Umbilical cord (tissue), 2 donors: ENCODE measurements around the gene CNPY4. TPM values are rescaled to one million over a fixed set of nuclear protein-coding genes. Genes with fewer than 3 reads are reported as not detected.
"Not testable (repeated sequence)": the region's sequence is repeated elsewhere in the genome, so short reads cannot be mapped to it uniquely, and the experiment has no call there.

Experiments used
- DNase-seq: peaks from one replicate; pipeline ENCODE4 v3.0.0-alpha.2; 2015; ENCODE audit warnings: low spot score
- total RNA-seq: library from RNA; depleted of rRNA; stranded (reverse); fragments of >200 nt; gene quantifications from one replicate; pipeline ENCODE4 v1.2.3, GENCODE V29; 2014; ENCODE audit warnings: low replicate concordance; ENCODE audit not compliant: insufficient read depth

CNPY4 gene
- total RNA-seq, 1 donor from 2014 or later, result 33.0 TPM

DNA sequence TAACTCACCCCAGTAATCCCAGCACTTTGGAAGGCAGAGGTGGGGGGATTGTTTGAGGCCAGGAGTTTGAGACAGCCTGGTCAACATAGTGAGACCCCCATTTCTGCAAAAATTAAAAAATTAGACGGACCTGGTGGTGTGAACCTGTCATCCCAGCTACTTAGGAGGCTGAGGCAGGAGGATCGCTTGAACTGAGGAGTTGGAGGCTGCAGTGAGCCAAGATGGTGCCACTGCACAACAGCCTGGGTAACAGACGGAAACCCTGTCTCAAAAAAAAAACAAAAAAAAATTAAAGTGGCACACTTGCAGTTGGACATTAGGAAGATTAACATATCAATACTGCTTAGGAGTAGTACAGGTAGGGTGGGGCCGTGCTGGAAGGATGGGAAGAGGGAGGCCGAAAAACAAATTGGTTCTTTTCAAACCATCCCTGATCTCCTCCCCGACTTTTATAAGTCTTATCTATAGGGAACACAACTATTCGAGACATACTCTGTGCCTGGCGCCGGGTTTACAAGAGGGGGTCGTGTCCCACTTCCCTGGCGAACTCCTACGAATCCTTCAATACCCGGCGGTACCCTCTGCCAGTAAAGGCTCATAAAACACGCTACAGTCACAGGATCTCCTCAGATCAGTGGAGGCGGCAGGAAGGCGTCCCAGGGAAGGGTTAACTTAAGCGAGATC lies 904 bp upstream of the CNPY4 start:
- DNase-seq, result no peak

DNA sequence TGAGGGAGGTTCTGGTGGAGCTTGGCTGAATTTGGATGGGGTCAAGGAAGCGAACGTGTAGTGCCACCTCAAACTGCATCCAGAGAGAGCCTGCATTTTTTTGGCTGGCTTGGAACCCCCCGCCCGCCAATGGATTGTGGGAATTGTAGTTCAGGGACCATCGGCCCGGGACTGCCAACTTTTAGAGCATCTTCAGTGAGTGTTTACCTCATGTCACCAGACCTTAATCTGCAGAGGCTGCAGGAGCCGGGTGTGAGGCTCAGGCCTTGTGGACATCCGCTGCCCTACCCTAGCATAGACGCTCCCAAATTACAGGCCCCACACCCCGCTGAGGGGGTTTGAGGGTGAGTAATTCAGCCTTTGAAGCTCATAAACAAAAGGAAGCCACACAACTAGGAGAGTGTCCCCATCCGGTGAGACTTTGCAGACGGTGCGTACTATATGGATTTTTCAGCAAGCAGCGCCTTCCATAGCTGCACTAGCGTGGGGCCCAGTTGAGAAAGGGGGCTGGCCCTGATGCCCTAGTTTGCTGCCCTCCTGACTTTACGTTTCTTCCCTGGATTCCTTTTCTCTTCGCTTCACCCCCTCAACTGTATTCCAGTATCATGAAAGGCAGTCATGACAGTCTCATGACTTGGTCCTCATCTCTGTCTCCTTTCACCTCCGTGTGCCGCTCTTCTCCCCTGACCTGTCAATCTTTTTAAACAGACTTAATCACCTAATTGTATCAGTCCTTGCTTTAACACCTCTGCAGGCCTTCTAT lies 717 bp downstream of the CNPY4 start:
- DNase-seq, result peak; percentile 84

DNA sequence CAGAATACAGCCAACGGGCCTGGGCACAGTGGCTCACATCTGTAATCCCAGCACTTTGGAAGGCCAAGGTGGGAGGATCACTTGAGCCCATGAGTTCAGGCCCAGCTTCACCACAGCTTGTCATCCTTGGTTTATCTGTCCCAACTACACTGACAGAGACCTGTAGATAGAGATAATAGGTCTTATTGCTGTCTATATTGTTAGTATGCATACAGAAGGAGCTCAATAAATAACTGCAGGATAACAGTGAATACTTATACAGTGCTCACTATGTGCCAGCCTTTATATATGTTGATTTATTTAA lies 1.3 kb downstream of the CNPY4 start:
- no peak for DNase-seq

DNA sequence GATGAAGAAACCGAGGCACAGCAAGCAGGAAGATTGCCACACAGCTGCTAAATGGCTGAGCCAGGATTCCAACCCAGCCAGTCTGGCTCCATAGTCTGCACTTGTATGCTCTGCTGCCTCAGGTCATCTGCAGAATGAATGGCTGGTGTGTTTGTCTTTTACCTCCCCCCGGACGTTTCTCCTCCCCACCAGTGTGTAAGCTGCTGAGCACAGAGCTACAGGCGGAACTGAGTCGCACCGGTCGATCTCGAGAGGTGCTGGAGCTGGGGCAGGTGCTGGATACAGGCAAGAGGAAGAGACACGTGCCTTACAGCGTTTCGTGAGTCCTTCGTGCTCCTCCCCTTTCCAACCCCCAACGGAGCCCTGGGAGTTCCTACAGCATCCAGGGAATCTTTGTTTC lies 2.6 kb downstream of the CNPY4 start:
- no peak for DNase-seq

DNA sequence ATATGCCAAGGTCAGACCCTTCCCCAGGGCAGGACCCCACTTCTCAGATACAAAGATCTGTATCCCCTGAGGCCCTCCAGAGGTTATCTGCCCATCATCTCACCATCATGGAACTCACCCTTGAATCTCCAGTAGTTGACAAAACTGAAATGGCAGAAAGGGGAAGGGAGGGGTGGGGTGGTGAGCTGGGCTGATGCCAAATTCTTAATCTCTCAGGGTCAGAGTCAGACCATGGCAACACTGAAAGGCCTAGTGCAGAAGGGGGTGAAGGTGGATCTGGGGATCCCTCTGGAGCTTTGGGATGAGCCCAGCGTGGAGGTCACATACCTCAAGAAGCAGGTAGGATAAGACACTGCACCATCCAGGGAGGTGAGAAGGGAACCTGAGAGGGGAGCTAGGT lies 3.1 kb downstream of the CNPY4 start:
- no peak for DNase-seq

DNA sequence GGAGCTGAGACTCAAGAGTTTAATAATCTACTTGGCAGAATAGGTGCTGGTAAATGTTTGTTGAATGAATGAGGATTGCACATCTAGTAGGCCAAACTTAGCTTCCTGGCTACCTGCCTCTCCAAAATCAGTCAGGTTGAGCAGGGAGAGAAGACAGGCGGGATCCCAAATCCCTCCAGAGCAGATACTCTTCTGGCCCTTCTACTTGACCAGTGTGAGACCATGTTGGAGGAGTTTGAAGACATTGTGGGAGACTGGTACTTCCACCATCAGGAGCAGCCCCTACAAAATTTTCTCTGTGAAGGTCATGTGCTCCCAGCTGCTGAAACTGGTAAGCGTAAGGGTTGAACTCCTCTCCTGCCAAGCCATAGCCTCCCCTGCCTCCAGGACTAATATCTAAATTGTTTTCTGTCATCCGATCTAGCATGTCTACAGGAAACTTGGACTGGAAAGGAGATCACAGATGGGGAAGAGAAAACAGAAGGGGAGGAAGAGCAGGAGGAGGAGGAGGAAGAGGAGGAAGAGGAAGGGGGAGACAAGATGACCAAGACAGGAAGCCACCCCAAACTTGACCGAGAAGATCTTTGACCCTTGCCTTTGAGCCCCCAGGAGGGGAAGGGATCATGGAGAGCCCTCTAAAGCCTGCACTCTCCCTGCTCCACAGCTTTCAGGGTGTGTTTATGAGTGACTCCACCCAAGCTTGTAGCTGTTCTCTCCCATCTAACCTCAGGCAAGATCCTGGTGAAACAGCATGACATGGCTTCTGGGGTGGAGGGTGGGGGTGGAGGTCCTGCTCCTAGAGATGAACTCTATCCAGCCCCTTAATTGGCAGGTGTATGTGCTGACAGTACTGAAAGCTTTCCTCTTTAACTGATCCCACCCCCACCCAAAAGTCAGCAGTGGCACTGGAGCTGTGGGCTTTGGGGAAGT lies 5.1 kb downstream of the CNPY4 start:
- no peak for DNase-seq

DNA sequence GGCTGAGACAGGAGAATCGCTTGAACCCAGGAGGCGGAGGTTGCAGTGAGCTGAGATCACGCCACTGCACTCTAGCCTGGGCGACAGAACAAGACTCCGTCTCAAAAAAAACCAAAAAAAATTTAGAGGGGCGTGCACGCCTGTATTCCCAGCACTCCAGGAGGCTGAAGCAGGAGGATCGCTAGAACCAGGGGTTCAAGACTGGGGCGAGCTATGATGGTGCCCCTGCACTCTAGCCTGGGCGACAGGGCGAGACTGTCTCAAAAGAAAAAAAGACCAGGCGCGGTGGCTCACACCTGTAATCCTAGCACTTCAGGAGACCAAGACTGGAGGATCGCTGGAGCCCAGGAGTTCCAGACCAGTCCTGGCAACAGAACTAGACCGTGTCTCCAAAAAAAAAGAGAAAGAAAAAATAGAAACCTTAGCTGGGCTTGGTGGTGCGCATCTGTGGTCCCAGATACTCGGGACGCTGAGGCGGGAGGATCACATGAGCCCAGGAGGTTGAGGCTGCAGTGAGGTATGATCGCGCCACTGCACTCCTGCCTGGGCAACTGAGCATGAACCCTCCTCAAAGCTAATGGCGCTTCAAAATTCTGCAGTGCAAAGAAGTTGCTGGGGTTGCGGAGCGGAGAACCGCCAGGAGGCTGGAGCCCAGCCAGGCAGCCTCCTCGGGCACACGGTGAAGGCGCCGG lies 7.0 kb downstream of the CNPY4 start:
- no peak for DNase-seq

DNA sequence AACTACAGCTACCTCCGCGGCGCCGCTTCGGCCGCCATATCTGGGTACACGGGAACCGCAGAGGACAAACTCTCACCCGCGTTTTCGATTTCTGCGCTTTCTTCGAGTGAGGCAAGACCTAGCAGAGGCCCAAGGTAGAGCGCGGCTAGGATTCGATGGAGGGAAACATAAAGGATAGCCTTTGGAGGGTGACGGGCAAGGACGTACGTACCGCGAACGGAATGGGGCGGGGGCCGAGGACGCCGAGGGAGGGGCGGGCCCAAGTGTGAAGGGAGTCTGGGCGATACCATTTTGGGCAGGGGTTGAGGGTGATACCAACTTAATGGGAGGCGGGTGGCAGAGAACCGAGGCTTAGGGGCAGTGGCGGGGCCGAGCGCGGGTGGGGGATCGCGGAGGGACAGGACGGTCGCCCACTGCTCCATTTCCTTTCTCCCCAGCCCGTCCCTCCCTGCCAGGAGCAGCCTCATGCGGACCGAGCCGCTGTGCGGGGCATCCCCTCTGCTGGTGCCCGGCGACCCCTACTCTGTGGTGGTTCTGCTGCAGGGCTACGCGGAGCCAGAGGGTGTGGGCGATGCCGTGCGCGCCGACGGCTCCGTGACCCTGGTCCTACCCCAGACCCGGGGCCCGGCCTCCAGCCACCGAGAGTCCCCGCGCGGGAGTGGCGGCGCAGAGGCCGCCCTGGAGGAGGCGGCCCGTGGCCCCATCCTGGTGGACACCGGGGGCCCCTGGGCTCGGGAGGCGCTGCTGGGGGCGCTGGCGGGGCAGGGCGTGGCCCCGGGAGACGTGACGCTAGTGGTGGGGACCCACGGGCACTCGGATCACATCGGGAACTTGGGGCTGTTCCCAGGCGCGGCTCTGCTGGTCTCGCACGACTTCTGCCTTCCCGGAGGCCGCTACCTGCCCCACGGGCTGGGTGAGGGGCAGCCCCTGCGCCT lies 7.8 kb downstream of the CNPY4 start, which contains the start of gene MBLAC1:
MBLAC1 (plus strand) TSS at position 37 of the 935 bp plus-strand sequence; CDS start at position 466, 429 bp downstream.
- DNase-seq, result peak; percentile 96

DNA sequence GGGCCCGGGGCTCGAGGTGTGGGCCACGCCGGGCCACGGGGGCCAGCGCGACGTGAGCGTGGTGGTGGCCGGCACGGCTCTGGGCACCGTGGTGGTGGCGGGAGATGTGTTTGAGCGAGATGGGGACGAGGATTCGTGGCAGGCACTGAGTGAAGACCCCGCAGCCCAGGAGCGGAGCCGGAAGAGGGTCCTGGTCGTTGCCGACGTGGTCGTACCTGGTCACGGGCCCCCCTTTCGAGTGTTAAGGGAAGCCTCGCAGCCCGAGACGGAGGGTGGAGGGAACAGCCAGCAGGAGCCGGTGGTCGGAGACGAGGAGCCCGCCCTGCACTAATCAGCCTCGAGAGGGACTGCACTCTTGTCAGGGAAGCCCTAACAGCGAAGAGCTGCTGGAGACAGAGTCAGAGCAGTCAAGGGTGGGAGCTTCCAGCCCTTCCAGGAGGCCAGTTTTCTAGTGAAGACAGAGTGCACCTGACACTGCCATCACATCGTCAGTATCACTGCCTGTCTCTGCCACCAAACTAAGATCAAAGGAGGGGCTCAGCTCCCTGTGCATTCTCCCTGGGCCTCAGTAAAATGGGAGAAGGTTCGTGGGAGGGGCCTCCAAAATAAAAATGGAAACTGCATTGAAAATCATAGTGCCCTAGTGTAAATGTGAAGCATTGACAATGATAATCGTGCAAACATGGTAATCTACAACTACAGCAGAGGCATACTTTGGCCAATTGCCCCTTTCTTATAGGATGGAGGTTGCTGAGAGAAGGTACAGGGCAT lies 8.6 kb downstream of the CNPY4 start:
- DNase-seq, result peak; percentile 41

DNA sequence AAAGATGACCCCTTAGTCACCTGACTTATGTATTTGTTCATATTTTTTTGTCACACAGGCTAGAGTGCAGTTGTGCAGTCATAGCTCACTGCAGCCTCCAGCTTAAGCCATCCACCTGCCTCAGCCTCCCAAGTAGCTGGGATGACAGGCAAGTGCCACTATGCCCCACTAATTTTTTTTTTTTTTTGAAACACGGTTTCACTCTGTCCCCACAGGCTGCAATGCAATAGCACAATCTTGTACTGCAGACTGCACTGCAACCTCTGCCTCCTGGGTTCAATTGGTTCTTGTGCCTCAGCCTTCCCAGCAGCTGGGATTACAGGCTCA lies 9.2 kb downstream of the CNPY4 start:
- DNase-seq, result no peak

DNA sequence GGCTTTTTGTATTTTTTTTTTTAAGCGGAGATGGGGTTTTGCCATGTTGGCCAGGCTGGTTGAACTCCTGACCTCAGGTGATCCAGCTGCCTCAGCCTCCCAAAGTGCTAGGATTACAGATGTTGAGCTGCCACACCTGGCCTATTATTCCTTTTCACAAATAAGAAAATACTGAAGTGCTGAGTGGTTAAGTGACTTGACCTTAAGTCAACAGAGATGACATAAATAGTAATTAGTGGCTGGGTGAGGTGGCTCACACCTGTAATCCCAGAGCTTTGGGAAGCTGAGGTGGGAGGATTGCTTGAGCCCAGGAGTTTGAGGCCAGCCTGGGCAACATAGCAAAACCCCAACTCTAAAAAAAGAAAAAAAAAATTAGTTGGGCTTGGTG lies 10.8 kb downstream of the CNPY4 start:
- DNase-seq, result not testable (repeated sequence)

DNA sequence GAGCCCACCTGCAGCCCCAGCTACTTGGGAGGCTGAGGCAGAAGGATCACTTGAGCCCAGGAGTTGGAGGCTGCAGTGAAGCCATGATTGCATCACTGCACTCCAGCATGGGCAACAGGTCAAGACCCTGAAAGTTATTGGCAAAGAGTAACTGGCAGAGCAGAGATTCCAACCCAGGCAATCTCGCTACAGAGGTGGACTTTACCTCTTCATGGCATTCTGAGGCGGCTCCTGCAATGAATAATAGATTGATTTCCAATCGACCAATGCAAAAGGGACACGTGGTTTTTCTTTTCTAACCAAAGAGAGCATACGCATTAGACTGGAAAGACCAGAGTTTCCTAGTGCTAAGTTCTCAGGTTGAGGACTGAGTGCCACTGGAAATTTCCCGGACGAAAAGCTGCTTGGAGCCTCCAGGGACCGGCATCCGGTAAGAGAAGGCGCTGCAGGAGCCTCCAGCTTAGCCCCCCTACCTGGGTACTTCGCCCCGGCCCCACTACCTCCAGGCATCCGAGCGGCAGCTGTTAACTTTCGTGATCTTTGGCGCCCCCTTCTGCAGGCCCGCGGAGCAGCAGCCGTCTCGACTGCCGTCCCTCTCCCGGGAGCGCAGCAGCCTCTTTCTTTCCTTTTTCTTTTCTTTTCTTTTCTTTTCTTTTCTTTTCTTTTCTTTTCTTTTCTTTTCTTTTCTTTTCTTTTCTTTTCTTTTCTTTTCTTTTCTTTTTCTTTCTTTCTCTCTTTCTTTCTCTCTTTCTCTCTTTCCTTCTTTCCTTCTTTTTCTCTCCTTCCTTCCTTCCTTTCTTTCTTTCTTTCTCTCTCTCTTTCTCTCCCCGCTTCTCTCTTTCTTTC lies 11.4 kb downstream of the CNPY4 start:
- peak; percentile 64 for DNase-seq

DNA sequence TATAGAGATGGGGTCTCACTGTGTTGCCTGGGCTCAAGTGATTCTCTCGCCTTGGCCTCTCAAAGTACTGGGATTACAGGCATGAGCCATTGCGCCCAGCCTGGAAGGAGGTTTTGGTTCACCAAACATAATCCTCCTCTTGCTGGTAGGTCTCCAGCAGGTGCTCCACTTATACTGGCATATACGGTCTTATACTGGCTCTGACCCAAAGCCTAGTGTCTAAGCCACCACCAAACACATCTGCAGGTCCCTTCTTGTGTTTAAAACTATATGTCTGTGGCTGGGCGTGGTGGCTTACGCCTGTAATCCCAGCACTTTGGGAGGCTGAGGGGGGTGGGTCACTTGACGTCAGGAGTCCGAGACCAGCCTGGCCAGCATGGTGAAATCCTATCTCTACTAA lies 12.7 kb downstream of the CNPY4 start:
- DNase-seq, result no peak

DNA sequence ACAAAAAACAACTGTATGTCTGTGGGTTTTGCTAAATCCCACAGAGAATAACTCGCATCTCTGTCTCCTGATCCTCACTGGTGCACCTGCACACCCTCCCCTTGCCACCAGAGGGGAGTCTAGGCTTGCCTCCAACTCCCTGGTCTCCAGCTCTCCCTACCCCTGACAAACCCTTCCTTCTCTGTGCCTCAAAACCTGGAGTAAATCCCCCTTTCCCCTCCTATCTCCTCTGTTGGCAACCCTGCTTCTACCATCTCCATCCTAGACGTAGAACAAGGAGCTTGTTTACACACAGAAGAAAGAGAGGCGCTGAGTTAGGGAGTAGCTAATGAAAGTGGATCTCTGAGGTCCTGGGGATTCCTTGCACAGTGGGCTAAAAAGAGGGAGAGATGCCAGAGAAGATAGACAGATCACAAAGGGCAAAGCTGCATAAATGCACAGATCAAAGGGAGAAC lies 13.3 kb downstream of the CNPY4 start:
- peak; percentile 75 for DNase-seq

DNA sequence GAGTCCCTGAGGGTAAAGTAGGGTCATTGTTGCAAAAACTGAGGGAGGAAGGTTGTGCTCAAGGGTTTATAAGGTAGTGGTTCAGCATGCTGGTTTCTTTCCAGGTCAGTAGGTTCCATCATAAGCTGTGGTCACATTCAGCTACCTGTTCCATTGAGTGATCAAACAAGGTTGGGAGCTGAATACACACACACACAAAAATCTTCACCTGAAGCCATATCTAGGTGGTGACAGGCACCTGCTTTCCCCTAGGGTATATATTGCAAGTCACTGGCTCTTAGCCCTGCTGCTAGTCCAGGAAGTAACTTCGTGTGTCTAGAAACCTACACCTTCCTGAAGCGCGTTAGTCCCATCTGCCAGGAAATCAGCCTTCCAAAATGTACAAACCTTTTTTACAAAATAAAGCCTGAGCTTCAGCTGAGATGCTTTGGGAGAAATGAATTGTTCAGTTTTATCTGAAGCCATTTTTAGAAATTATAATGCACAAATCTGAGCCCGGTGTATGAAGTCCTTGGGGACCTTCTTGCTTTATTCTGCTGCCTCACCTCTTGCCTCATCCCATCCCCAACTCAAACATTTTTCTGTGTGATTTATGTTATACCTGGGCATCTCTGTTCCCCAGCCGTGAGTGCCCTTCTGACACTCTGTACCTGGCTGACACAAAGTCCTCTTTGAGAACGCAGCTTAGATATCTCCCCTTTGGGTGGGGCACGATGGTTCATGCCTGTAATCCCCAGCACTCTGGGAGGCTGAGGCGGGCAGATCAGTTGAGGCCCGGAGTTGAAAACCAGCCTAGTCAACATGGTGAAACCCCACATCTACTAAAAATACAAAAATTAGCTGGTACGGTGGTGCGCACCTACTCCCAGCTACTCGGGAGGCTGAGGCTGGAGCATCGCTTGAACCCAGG lies 18.7 kb downstream of the CNPY4 start:
- DNase-seq, result no peak

DNA sequence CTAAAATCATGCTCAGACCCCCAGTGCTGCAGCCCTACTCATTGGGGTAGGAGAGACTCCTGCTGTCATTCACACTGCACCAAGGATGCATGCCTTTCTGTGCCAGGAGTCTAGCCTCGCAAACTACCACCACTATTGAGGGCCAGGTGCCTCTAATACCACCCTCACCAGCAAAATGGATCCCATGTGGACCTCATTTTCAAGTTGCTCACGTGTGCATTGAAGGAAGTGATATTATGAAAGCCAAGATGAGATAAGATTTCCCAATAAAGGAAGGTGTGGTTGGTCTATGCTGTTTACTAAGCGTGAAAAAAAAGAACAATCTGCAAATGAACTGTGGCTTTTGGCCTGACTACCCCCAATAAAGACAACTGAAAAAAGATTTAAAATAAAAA lies 22.1 kb downstream of the CNPY4 start:
- DNase-seq, result no peak

DNA sequence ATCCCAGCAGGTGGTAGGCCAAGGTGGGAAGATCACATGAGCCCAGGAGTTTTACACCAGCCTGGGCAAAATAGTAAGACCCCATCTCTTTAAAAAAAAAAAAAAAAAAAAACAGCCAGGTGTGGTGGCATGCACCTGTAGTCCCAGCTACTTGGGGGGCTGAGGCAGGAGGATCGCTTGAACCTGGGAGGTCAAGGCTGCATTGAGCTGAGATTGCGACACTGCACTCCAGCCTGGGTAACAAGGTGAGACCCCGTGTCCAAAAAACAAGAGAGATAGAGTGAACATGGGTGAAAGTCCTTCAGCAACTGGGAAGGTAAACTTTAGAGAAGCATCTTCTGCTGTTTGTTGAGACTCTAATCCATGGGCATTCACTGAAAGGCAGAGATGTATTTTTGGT lies 23.0 kb downstream of the CNPY4 start:
- DNase-seq, result no peak

DNA sequence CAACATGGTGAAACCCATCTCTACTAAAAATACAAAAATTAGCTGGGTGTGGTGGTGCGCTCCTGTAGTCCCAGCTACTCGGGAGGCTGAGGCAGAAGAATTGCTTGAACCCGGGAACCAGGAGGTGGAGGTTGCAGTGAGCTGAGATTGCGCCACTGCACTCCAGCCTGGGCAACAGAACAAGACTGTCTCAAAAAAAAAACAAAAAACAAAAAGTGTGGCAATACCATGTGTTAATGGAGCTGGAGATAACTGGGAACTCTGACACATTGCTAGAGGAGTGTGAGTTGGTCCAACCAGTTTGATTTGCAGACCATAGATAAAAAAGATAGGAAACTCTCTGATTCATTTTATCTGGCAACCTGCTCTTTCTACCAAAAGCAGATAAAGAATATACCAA lies 26.9 kb downstream of the CNPY4 start:
- DNase-seq, result not testable (repeated sequence)
